Thyroid gland (tissue), 4 donors: ENCODE data around the gene PPIL4. TPM values are rescaled to one million over a fixed set of nuclear protein-coding genes. Genes with fewer than 3 reads are reported as not detected.

Experiments
- DNase-seq, 2 donors: peaks; one replicate each; pipeline ENCODE4 v3.0.0-alpha.2; 2019
- H3K27ac ChIP-seq, 3 donors: fragments of 200-600 bp; sonication (generic); 1 replicate in 2 of 3; 2 replicates in 1 of 3; pipeline ENCODE4 v1.5.1; 2016 to 2019; ENCODE audit warnings: mild to moderate bottlenecking in 1 of 3, moderate library complexity in 1 of 3
- H3K27me3 ChIP-seq: fragments of 200-600 bp; sonication (generic); one replicate; pipeline ENCODE4 v1.5.1; 2019
- H3K36me3 ChIP-seq, 2 donors: fragments of 200-600 bp; sonication (generic); one replicate each; pipeline ENCODE4 v1.5.1; 2016 to 2019
- H3K4me1 ChIP-seq, 2 donors: fragments of 200-600 bp; sonication (generic); one replicate each; pipeline ENCODE4 v1.5.1; 2017 to 2019
- H3K4me3 ChIP-seq, 3 donors: fragments of 200-600 bp; sonication (generic); replicated peaks in 1 of 3; 1 replicate in 2 of 3; 2 replicates in 1 of 3; pipeline ENCODE4 v1.5.1; 2016; ENCODE audit warnings: mild to moderate bottlenecking in 1 of 3
- H3K9me3 ChIP-seq: fragments of 200-600 bp; sonication (generic); one replicate; pipeline ENCODE4 v1.5.1; 2017
- POLR2A ChIP-seq, 2 donors: fragments of 450-650 bp; IDR thresholded peaks; one replicate each; pipeline ENCODE4 v1.6.1; 2017; ENCODE audit warnings: antibody characterized with exemption in 2 of 2, mild to moderate bottlenecking in 2 of 2, moderate library complexity in 1 of 2
- WGBS, 2 donors: methylation state at CpG; one replicate each; pipeline ENCODE4 v1.1.5; 2017; 5-methylcytosine and 5-hydroxymethylcytosine counted together
- intact Hi-C: fragments of 100-400 bp; cut with DNase I; formaldehyde crosslinking; loops from one replicate; pipeline ENCODE4 v1.15.1; 2023
- total RNA-seq, 4 donors: library from RNA; depleted of rRNA; stranded (reverse); fragments of >200 nt; gene quantifications; one replicate each; pipeline ENCODE4 v1.2.3, GENCODE V29; 2016
- TF ChIP-seq, protein P1 (sequence below), 6 experiments: fragments of 200-600 bp in 3 of 6; fragments of 450-650 bp in 3 of 6; sonication (generic) in 3 of 6; IDR thresholded peaks; one replicate each; pipeline ENCODE4 v1.5.1; 2016 to 2019; ENCODE audit warnings: antibody characterized with exemption in 6 of 6, mild to moderate bottlenecking in 2 of 6, inconsistent platforms in 1 of 6, moderate library complexity in 1 of 6

Gene PPIL4
- total RNA-seq, 4 donors from 2014 or later, result 42.4 to 57.2 (median 48.4) TPM

DNA sequence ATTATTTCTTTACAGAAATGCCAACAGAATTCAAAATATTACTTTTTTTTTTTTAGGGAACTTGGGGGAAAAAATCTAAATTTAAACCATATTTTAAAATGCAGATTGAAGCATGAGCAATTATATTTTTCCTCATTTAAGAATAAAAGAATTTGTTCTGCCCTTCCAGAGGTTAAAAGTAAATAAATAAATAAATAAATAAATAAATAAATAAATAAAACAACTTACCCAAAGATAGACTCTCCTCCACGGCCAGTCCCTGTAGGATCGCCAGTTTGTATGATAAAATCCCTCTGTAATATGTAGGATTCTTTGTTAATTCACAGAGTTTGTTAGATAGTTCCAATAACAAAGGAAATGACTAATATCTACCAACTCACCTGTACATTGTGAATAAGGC, 4.7 kb downstream of the PPIL4 start:
- 88 to 91% methylated on average over 2 of the region's 2 CpGs for WGBS, 2 donors
- Histone ChIP-seq H3K36me3 (peaks cover 42% of the 10 kb centered on the region in 2 donors), H3K4me1 (peaks cover 15 to 20% of the 10 kb centered on the region in 2 donors), H3K27me3 (no peaks in the 10 kb centered on the region), H3K4me3 (no peak overlapping the region), H3K27ac (no peak overlapping the region), H3K9me3 (no peaks in the 10 kb centered on the region)
- TF ChIP-seq, protein P1, sequence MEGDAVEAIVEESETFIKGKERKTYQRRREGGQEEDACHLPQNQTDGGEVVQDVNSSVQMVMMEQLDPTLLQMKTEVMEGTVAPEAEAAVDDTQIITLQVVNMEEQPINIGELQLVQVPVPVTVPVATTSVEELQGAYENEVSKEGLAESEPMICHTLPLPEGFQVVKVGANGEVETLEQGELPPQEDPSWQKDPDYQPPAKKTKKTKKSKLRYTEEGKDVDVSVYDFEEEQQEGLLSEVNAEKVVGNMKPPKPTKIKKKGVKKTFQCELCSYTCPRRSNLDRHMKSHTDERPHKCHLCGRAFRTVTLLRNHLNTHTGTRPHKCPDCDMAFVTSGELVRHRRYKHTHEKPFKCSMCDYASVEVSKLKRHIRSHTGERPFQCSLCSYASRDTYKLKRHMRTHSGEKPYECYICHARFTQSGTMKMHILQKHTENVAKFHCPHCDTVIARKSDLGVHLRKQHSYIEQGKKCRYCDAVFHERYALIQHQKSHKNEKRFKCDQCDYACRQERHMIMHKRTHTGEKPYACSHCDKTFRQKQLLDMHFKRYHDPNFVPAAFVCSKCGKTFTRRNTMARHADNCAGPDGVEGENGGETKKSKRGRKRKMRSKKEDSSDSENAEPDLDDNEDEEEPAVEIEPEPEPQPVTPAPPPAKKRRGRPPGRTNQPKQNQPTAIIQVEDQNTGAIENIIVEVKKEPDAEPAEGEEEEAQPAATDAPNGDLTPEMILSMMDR (IDR thresholded peaks at IDR 0.05), result no peak
- no peak for TF ChIP-seq POLR2A (IDR thresholded peaks at IDR 0.05)
- intact Hi-C loops, result no loop called here
- DNase-seq, result no peak

DNA sequence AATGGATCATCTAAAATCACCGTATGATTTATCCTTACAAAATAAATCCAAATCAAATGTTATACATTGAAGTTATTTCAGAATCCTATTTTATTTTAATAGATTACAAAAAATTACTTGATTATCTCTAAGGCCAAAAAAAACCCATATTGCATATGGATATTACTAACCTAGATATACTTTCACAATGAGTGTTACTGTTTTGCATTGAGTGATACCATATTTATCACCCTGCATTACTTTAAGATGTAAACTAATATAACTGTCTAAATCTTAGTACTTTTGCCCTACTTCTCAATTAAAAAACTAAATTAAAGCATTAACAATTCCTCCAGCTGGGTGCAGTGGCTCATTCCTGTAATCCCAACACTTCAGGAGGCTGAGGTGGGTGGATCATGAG, 11.1 kb downstream of the PPIL4 start:
- H3K4me1 ChIP-seq, result no peaks in the 10 kb centered on the region
- intact Hi-C loops, result no loop called here
- no peaks in the 10 kb centered on the region for H3K27me3 ChIP-seq
- 96 to 99% methylated on average over 1 of the region's 1 CpG for WGBS, 2 donors
- H3K27ac ChIP-seq, result no peak overlapping the region
- DNase-seq, result no peak
- H3K4me3 ChIP-seq, result no peak overlapping the region
- peaks cover 58 to 64% of the 10 kb centered on the region in 2 donors for H3K36me3 ChIP-seq
- no peaks in the 10 kb centered on the region for H3K9me3 ChIP-seq
- no peak for TF ChIP-seq POLR2A (IDR thresholded peaks at IDR 0.05)
- TF ChIP-seq, protein P1 (IDR thresholded peaks at IDR 0.05), result no peak

DNA sequence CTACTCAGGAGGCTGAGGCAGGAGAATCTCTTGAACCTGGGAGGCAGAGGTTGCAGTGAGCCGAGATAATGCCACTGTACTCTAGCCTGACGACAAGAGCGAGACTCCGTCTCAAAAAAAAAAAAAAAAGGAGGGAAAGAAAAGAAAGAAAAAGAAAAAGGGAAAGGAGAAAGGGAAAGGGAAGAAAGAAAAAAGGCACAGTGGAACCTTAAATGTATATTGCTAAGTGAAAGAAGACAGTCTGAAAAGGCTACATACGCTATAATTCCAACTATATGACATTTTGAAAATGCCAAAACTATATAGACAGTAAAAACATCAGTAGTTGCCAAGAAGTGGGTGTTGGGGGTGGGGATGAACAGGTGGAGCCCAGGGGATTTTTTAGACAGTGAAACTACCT, 16.2 kb downstream of the PPIL4 start:
- DNase-seq, result no peak
- intact Hi-C loops, result no loop called here
- TF ChIP-seq POLR2A (IDR thresholded peaks at IDR 0.05), result no peak
- TF ChIP-seq, protein P1 (IDR thresholded peaks at IDR 0.05), result no peak
- Histone ChIP-seq H3K9me3 (no peaks in the 10 kb centered on the region), H3K27me3 (no peaks in the 10 kb centered on the region), H3K4me3 (no peak overlapping the region), H3K27ac (no peak overlapping the region), H3K4me1 (no peaks in the 10 kb centered on the region), H3K36me3 (peaks cover 32 to 42% of the 10 kb centered on the region in 2 donors)
- WGBS, 2 donors, result 97% methylated on average over 5 of the region's 5 CpGs

DNA sequence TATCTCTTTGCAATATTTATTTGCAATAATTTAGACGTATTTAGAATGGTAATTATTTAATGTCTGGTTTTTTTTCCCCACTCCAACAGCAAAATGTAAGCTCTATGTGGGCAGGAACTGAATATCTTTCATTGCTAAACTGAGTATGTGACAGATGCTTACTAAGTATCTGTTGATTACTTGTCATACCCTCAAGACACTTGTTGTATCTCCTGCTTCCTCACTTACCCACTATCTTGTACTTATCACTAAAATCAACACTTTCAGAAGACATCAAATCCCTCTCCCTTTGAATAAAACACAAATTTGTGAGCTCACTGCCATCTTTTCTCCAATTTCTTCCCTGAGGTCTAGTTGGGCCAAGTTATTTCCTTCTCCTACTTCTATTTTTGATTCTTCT, 30.3 kb downstream of the PPIL4 start:
- 96 to 100% methylated on average over 1 of the region's 1 CpG for WGBS, 2 donors
- Histone ChIP-seq H3K4me3 (no peak overlapping the region), H3K9me3 (no peaks in the 10 kb centered on the region), H3K27me3 (no peaks in the 10 kb centered on the region), H3K36me3 (peaks cover 0 to 3% of the 10 kb centered on the region in 2 donors), H3K27ac (no peak overlapping the region), H3K4me1 (no peaks in the 10 kb centered on the region)
- DNase-seq, result no peak
- TF ChIP-seq, protein P1 (IDR thresholded peaks at IDR 0.05), result no peak
- no peak for TF ChIP-seq POLR2A (IDR thresholded peaks at IDR 0.05)
- intact Hi-C loops, result loop anchor here (10.0 kb wide), 1 partner anchor 481 kb away; no protein-coding TSS in a partner anchor

DNA sequence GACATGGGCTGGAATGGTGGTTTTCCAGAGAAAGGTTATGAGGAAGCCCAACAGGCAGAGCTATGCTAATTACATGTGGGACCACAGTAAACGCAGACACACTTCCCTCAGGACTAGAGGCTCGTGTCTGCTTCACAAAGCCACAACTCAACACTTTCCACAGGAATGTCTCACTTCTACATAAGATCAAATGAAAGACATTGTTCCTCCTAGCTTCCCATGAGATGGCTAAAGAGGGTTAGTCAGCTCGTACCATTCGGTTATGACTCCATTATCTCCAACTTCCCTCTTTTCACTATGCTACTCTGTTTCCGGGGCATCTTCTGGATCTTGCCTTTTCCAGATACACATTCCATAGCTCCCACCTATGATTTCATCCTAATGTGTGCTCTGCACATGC, 31.9 kb downstream of the PPIL4 start:
- intact Hi-C loops, result loop anchor here (10.0 kb wide), 1 partner anchor 479 kb away; no protein-coding TSS in a partner anchor
- Histone ChIP-seq H3K4me1 (no peaks in the 10 kb centered on the region), H3K4me3 (no peak overlapping the region), H3K27ac (no peak overlapping the region), H3K27me3 (no peaks in the 10 kb centered on the region), H3K36me3 (no peaks in the 10 kb centered on the region), H3K9me3 (no peaks in the 10 kb centered on the region)
- DNase-seq, result no peak
- TF ChIP-seq POLR2A (IDR thresholded peaks at IDR 0.05), result no peak
- TF ChIP-seq, protein P1 (IDR thresholded peaks at IDR 0.05), result no peak
- 75 to 86% methylated on average over 5 of the region's 5 CpGs for WGBS, 2 donors
